Measurements from ENCODE around the gene SEMA6A. TPM values are rescaled to one million over a fixed set of nuclear protein-coding genes. Genes with fewer than 3 reads are reported as not detected.

The SEMA6A gene
- polyA plus RNA-seq, 1 donor (not counting 4 experiments of a cell fraction or from before 2014, with no cell fraction given): 0.68 TPM

DNA sequence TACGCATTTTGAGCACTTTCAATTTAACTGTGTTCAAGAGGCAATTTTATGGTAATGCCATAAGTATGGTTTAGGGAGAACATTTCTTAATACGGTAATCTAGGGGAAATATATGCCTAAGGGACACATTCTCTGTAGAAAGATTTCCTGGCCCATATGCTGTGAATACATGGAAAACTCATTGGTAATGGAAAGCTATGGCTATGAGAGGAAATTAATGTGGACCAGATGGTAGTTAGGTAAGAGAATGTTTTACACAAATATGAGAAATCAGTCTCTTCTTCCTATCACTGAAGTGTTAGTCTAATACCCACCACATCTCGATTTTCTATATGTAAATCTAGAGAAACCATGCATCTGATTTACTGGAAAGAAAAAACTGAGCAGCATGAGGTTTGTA lies 105.0 kb downstream of the SEMA6A start:
- no peaks in the 10 kb centered on the region for H3K27me3 ChIP-seq (ENCODE audit: control insufficient read depth, extremely low read depth, insufficient read depth, low read length)
- no peaks in the 10 kb centered on the region for H3K79me2 ChIP-seq (ENCODE audit: control insufficient read depth, insufficient read depth, low read length)
- H3K4me1 ChIP-seq (ENCODE audit: control insufficient read depth, extremely low read depth, insufficient read depth, low read length): no peaks in the 10 kb centered on the region
- no peak overlapping the region for H3K27ac ChIP-seq (ENCODE audit: control insufficient read depth, insufficient read depth, low read length)
- no peak for FAIRE-seq
- H2AFZ ChIP-seq (ENCODE audit: control insufficient read depth, low read length): no peak overlapping the region
- dilution Hi-C loops (cut with MboI; ENCODE audit: extremely low pct_ligation_motif_present, low sequenced_read_pairs): no loop called here
- no peak for DNase-seq (ENCODE audit: low read depth, low spot score)
- no peaks in the 10 kb centered on the region for H3K9me1 ChIP-seq (ENCODE audit: control insufficient read depth, extremely low read depth, insufficient read depth, low read length)
- no peaks in the 10 kb centered on the region for H4K20me1 ChIP-seq (ENCODE audit: control insufficient read depth, extremely low read depth, insufficient read depth, low read length)
- H3K4me3 ChIP-seq (ENCODE audit: control insufficient read depth in 2 of 3, extremely low read depth in 1 of 3, insufficient read depth in 2 of 3, low read depth in 1 of 3, low read length in 3 of 3): no peak overlapping the region
- no peaks in the 10 kb centered on the region for H3K36me3 ChIP-seq (ENCODE audit: control insufficient read depth in 2 of 2, extremely low read depth in 1 of 2, insufficient read depth in 2 of 2, low read length in 2 of 2)
- TF ChIP-seq, protein P1, sequence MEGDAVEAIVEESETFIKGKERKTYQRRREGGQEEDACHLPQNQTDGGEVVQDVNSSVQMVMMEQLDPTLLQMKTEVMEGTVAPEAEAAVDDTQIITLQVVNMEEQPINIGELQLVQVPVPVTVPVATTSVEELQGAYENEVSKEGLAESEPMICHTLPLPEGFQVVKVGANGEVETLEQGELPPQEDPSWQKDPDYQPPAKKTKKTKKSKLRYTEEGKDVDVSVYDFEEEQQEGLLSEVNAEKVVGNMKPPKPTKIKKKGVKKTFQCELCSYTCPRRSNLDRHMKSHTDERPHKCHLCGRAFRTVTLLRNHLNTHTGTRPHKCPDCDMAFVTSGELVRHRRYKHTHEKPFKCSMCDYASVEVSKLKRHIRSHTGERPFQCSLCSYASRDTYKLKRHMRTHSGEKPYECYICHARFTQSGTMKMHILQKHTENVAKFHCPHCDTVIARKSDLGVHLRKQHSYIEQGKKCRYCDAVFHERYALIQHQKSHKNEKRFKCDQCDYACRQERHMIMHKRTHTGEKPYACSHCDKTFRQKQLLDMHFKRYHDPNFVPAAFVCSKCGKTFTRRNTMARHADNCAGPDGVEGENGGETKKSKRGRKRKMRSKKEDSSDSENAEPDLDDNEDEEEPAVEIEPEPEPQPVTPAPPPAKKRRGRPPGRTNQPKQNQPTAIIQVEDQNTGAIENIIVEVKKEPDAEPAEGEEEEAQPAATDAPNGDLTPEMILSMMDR (optimal IDR thresholded peaks at IDR 0.05 in 1 of 3, IDR thresholded peaks at IDR 0.05 in 1 of 3, conservative IDR thresholded peaks at IDR 0.05 in 1 of 3; ENCODE audit: extremely low read depth in 1 of 3, insufficient read depth in 2 of 3, low read length in 3 of 3): no peak
- TF ChIP-seq EZH2 (IDR thresholded peaks at IDR 0.05; ENCODE audit: low read length): no peak
- H3K9me3 ChIP-seq (ENCODE audit: control insufficient read depth, low read depth, low read length): no peaks in the 10 kb centered on the region
- no peak overlapping the region for H3K9ac ChIP-seq (ENCODE audit: control insufficient read depth, extremely low read depth, insufficient read depth, low read length)
- H3K4me2 ChIP-seq (ENCODE audit: control insufficient read depth, extremely low read depth, insufficient read depth, low read depth, low read length): no peak overlapping the region

DNA sequence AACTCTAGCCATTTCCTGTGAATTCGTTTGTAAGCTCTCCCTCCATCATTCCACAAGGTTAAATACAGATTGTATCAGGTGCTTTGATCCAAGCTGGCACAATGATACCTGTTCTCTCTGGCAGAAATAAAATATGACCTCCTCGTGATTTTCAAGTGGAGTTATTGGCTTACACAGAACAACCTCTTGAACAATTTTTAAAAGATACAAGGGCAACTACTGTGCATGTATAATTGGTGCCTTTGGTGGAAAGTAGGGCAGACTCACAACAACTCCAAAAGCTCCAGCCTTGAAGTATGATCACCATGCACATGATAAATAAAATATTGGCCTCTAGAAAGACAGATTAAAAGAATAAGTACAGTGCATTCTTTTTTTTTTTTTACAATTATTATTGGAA lies 106.0 kb downstream of the SEMA6A start:
- TF ChIP-seq EZH2 (IDR thresholded peaks at IDR 0.05; ENCODE audit: low read length): no peak
- TF ChIP-seq, protein P1 (optimal IDR thresholded peaks at IDR 0.05 in 1 of 3, IDR thresholded peaks at IDR 0.05 in 1 of 3, conservative IDR thresholded peaks at IDR 0.05 in 1 of 3; ENCODE audit: extremely low read depth in 1 of 3, insufficient read depth in 2 of 3, low read length in 3 of 3): no peak
- dilution Hi-C loops (cut with MboI; ENCODE audit: extremely low pct_ligation_motif_present, low sequenced_read_pairs): no loop called here
- H3K4me2 ChIP-seq (ENCODE audit: control insufficient read depth, extremely low read depth, insufficient read depth, low read depth, low read length): no peak overlapping the region
- no peak for DNase-seq (ENCODE audit: low read depth, low spot score)
- H3K79me2 ChIP-seq (ENCODE audit: control insufficient read depth, insufficient read depth, low read length): no peaks in the 10 kb centered on the region
- H3K9me1 ChIP-seq (ENCODE audit: control insufficient read depth, extremely low read depth, insufficient read depth, low read length): no peaks in the 10 kb centered on the region
- no peaks in the 10 kb centered on the region for H3K27me3 ChIP-seq (ENCODE audit: control insufficient read depth, extremely low read depth, insufficient read depth, low read length)
- H3K9ac ChIP-seq (ENCODE audit: control insufficient read depth, extremely low read depth, insufficient read depth, low read length): no peak overlapping the region
- H2AFZ ChIP-seq (ENCODE audit: control insufficient read depth, low read length): no peak overlapping the region
- no peaks in the 10 kb centered on the region for H3K36me3 ChIP-seq (ENCODE audit: control insufficient read depth in 2 of 2, extremely low read depth in 1 of 2, insufficient read depth in 2 of 2, low read length in 2 of 2)
- no peaks in the 10 kb centered on the region for H3K4me1 ChIP-seq (ENCODE audit: control insufficient read depth, extremely low read depth, insufficient read depth, low read length)
- H4K20me1 ChIP-seq (ENCODE audit: control insufficient read depth, extremely low read depth, insufficient read depth, low read length): no peaks in the 10 kb centered on the region
- no peaks in the 10 kb centered on the region for H3K9me3 ChIP-seq (ENCODE audit: control insufficient read depth, low read depth, low read length)
- no peak overlapping the region for H3K27ac ChIP-seq (ENCODE audit: control insufficient read depth, insufficient read depth, low read length)
- no peak overlapping the region for H3K4me3 ChIP-seq (ENCODE audit: control insufficient read depth in 2 of 3, extremely low read depth in 1 of 3, insufficient read depth in 2 of 3, low read depth in 1 of 3, low read length in 3 of 3)
- FAIRE-seq: no peak
